Muscle layer of colon (tissue), 2 donors: ENCODE data around the gene TGFBRAP1.
"Not testable (repeated sequence)": the region's sequence is repeated elsewhere in the genome, so short reads cannot be mapped to it uniquely, and the experiment has no call there.

Experiments used
- H3K27ac ChIP-seq: one replicate; pipeline ENCODE4 v1.7.0; 2013; ENCODE audit warnings: low read depth, mild to moderate bottlenecking, low read length, moderate library complexity
- H3K27me3 ChIP-seq, 2 donors: one replicate each; pipeline ENCODE4 v1.7.0; 2013; ENCODE audit warnings: low read length in 2 of 2, mild to moderate bottlenecking in 2 of 2; ENCODE audit not compliant: insufficient read depth in 2 of 2, control insufficient read depth in 1 of 2
- H3K36me3 ChIP-seq: one replicate; pipeline ENCODE4 v1.7.0; 2013; ENCODE audit warnings: mild to moderate bottlenecking, low read length; ENCODE audit not compliant: insufficient read depth
- H3K4me1 ChIP-seq: one replicate; pipeline ENCODE4 v1.7.0; 2013; ENCODE audit warnings: mild to moderate bottlenecking, low read length; ENCODE audit not compliant: insufficient read depth
- H3K4me3 ChIP-seq, 2 donors: one replicate each; pipeline ENCODE4 v1.7.0; 2013; ENCODE audit warnings: low read length in 2 of 2, low read depth in 1 of 2, mild to moderate bottlenecking in 1 of 2, moderate library complexity in 1 of 2
- H3K9ac ChIP-seq: one replicate; pipeline ENCODE4 v1.7.0; 2013; ENCODE audit warnings: low read length
- H3K9me3 ChIP-seq: one replicate; pipeline ENCODE4 v1.7.0; 2013; ENCODE audit warnings: mild to moderate bottlenecking, low read length
- donor health status: abdominal sarcoma.
- donor health status: Adenocarcinoma of cecum.

The TGFBRAP1 gene

GRCh38 chr2:105338020-105338385, 8.5 kb upstream of the TGFBRAP1 start:
- H3K27ac ChIP-seq: peak overlapping the region; percentile 81
- peak overlapping the region; percentile 75 to 96 for H3K4me3 ChIP-seq
- H3K9ac ChIP-seq: peak overlapping the region; percentile 88
- no peaks in the 10 kb centered on the region for H3K27me3 ChIP-seq
- no peaks in the 10 kb centered on the region for H3K9me3 ChIP-seq
- H3K36me3 ChIP-seq: peaks cover 17% of the 10 kb centered on the region
- peaks cover 26% of the 10 kb centered on the region for H3K4me1 ChIP-seq

- H3K9ac ChIP-seq: peak within 1 kb of the TSS; percentile 88
- no peaks in the 10 kb centered on the region for H3K9me3 ChIP-seq
- H3K27me3 ChIP-seq: no peaks in the 10 kb centered on the region
- H3K4me1 ChIP-seq: peaks cover 26% of the 10 kb centered on the region
- H3K4me3 ChIP-seq: peak within 1 kb of the TSS; percentile 75 to 96
- H3K36me3 ChIP-seq: peaks cover 12% of the 10 kb centered on the region
- H3K27ac ChIP-seq: peak within 1 kb of the TSS; percentile 97
Measured at GRCh38 chr2:105337122-105338019, 7.8 kb upstream of the TGFBRAP1 start, which contains the start of gene C2orf49. C2orf49 (plus strand) TSS chr2:105337540; CDS start chr2:105337588, 48 bp downstream.

DNA sequence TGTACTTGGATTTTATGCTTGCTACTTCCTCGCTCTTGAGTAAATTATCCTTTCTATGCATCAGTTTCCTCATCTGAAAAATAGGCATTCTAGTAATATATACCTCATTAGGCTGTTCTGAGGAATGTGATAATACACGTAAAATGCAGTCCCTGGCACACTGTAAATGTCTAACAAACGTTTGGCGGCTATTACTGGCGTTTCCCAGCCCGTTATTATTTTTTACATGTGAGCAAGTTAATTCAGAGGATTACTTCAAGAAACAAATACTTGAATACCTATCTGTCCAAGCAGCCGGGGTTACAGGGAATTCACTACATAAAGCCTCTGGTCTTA, 7.2 kb upstream of the TGFBRAP1 start:
- Histone ChIP-seq H3K9me3 (no peaks in the 10 kb centered on the region), H3K27ac (peak overlapping the region; percentile 97), H3K4me1 (peaks cover 26% of the 10 kb centered on the region), H3K9ac (peak overlapping the region; percentile 79), H3K27me3 (no peaks in the 10 kb centered on the region), H3K4me3 (peak overlapping the region; percentile 75 to 96), H3K36me3 (peaks cover 8% of the 10 kb centered on the region)

DNA sequence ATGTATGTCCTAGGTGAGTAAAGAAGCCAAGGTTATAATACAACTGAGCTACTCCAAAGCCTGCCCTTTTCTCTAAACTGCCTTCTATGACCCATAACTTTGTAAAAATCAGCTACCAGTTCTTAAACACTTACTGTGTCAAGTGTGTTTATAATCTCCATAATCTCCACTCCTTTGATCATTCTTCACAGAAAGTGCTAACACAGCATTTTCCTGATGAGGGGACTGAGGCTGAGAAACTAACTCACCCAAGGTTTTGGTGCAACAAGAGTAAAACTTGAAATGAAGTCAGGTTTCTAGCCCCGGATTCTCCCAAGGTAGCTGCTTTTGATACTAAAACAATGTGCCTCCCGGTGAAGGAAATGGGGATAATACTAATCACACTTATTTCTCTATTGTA, 5.9 kb upstream of the TGFBRAP1 start:
- Histone ChIP-seq H3K36me3 (peaks cover 3% of the 10 kb centered on the region), H3K9me3 (no peaks in the 10 kb centered on the region), H3K4me3 (no peak overlapping the region), H3K27ac (no peak overlapping the region), H3K9ac (no peak overlapping the region), H3K27me3 (no peaks in the 10 kb centered on the region), H3K4me1 (peaks cover 31% of the 10 kb centered on the region)

DNA sequence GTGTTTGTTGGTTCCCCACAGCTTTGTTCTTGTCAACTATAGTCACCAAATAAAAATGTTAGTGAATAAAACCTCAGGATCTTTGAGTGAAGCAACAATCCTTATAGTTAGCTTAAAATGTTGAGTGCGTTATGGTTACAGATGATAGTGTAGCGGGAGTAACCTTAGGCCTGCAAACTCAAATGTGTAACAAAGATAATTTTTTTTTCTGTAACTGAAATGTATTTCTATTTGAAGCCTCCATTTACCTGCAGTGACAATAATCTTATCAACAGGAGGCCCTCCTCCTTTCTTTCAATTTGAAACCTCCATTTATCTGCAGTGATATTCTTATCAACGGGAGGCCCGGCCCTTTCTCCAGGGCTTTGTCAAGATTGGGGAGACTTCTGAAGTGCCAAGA, 4.7 kb upstream of the TGFBRAP1 start:
- H3K27me3 ChIP-seq: no peaks in the 10 kb centered on the region
- H3K27ac ChIP-seq: no peak overlapping the region
- H3K9me3 ChIP-seq: no peaks in the 10 kb centered on the region
- H3K4me3 ChIP-seq: no peak overlapping the region
- peaks cover 3% of the 10 kb centered on the region for H3K36me3 ChIP-seq
- H3K9ac ChIP-seq: no peak overlapping the region
- peaks cover 34% of the 10 kb centered on the region for H3K4me1 ChIP-seq

DNA sequence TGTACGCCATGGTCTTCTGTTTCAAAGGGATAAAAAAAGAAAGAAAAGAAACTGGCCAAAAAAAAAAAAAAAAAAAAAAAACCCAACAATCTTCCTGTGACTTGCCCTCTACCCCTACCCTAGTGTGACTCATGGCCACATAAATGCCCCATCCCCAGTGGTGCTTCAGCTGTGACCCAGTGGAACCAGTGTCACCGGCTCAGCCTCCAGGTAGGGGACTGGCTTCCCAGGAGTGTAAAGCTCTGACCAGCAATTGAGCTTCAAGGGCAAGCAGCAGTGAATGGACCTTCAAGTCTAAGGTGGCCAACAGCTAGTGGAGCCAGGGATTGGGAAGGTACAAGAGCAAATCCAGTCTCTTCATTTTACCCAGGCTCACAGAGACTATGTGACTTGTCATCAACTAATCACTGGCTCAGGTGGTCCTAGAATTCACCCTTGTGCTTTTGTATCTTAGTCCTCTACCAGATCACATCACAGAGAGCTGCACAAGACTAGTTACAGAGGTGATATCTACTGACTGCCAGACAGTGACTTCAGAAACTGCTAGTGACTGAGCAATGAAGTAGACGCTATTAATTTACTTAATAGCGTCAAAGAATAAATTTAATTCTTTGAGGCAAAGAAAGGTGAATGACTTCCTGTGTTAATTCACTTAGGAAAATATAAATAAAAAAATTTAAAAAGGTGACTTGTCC, 1.3 kb upstream of the TGFBRAP1 start:
- Histone ChIP-seq H3K36me3 (peaks cover 3% of the 10 kb centered on the region), H3K9me3 (no peaks in the 10 kb centered on the region), H3K4me3 (peak overlapping the region in 1 of 2 donors; percentile 74), H3K9ac (no peak overlapping the region), H3K27ac (no peak overlapping the region), H3K27me3 (no peaks in the 10 kb centered on the region), H3K4me1 (peaks cover 21% of the 10 kb centered on the region)

DNA sequence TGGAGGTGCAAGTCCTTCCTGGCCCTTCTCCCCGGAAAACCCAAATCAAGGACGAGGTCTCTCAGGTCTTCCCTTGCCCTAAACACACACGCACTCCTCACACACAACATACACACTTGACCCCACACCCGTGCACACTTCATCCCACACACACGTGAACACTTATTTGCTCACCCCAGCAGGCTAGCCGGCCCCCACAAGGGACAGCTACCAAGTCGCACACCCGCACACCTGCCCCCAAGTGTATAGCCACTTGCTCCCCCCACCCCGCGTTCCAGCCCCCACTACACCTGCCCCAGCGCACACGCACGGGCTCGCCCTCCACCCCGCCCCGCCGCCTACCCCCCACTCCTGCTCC, 359 bp downstream of the TGFBRAP1 start:
- peak overlapping the region in 1 of 2 donors; percentile 90 for H3K4me3 ChIP-seq
- H3K9me3 ChIP-seq: no peaks in the 10 kb centered on the region
- H3K27me3 ChIP-seq: no peaks in the 10 kb centered on the region
- H3K27ac ChIP-seq: peak overlapping the region; percentile 73
- peaks cover 21% of the 10 kb centered on the region for H3K4me1 ChIP-seq
- H3K9ac ChIP-seq: peak overlapping the region; percentile 24
- peaks cover 3% of the 10 kb centered on the region for H3K36me3 ChIP-seq

GRCh38 chr2:105328281-105329196, 996 bp downstream of the TGFBRAP1 start:
- peak overlapping the region; percentile 73 for H3K27ac ChIP-seq
- peak overlapping the region; percentile 28 to 90 for H3K4me3 ChIP-seq
- peaks cover 21% of the 10 kb centered on the region for H3K4me1 ChIP-seq
- H3K9me3 ChIP-seq: no peaks in the 10 kb centered on the region
- H3K9ac ChIP-seq: peak overlapping the region; percentile 24
- H3K27me3 ChIP-seq: no peaks in the 10 kb centered on the region
- no peaks in the 10 kb centered on the region for H3K36me3 ChIP-seq

GRCh38 chr2:105327690-105328089, 1.8 kb downstream of the TGFBRAP1 start:
- peak overlapping the region; percentile 73 for H3K27ac ChIP-seq
- H3K27me3 ChIP-seq: no peaks in the 10 kb centered on the region
- H3K4me1 ChIP-seq: peaks cover 21% of the 10 kb centered on the region
- no peaks in the 10 kb centered on the region for H3K36me3 ChIP-seq
- no peak overlapping the region for H3K4me3 ChIP-seq
- no peaks in the 10 kb centered on the region for H3K9me3 ChIP-seq
- no peak overlapping the region for H3K9ac ChIP-seq

DNA sequence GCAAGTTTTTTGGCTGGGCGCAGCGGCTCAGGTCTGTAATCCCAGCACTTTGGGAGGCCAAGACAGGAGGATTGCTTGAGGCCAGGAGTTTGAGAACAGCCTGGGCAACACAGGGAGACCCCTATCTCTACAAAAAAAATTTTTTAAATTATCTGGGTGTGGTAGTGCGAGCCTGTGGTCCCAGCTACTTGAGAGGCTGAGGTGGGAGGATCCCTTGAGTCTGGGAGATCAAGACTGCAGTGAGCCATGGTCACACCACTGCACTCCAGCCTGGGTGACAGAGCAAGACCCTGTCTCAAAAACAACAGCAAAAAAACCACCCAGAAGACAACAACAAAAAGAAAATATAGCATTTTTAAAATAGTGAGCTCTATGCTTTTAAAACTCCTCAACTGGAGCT, 2.3 kb downstream of the TGFBRAP1 start:
- H3K36me3 ChIP-seq, H3K9me3 ChIP-seq, H3K27ac ChIP-seq, H3K27me3 ChIP-seq, H3K4me3 ChIP-seq, H3K9ac ChIP-seq: not testable (repeated sequence)
- H3K4me1 ChIP-seq: peaks cover 21% of the 10 kb centered on the region

- Histone ChIP-seq H3K9ac (no peak overlapping the region), H3K9me3 (no peaks in the 10 kb centered on the region), H3K27me3 (no peaks in the 10 kb centered on the region), H3K36me3 (no peaks in the 10 kb centered on the region), H3K27ac (no peak overlapping the region), H3K4me1 (peaks cover 16% of the 10 kb centered on the region), H3K4me3 (no peak overlapping the region)
Measured at GRCh38 chr2:105325389-105325963, 4.1 kb downstream of the TGFBRAP1 start.
